K562 (cell line): ENCODE measurements around the gene ERC2. TPM values are rescaled to one million over a fixed set of nuclear protein-coding genes. Genes with fewer than 3 reads are reported as not detected.

ENCODE experiments used
- ATAC-seq: fragments of 200-7000 bp; cut with Tn5 transposase; 3 replicates; pipeline ENCODE4 v1.9.1; 2020; ENCODE audit warnings: moderate library complexity
- BruUV-seq: library from RNA; stranded (reverse); fragments of 400-500 nt; replicated peaks from 2 replicates; lab custom pipeline; 2021; lab: Mats Ljungman, UMichigan
- CTCF ChIA-PET: fragments of 300-600 bp; formaldehyde crosslinking; extraction: SDS; loops from one replicate; lab custom pipeline; 2021; ENCODE audit warnings: low intra/inter-chr PET ratio; lab: Yijun Ruan, JAX
- POLR2A ChIA-PET: fragments of 300-600, 350-650 bp; sonication (Branson Sonifier 250); formaldehyde crosslinking; extraction: SDS; loops from one replicate; lab custom pipeline; 2021; ENCODE audit warnings: antibody characterized with exemption, inconsistent platforms; lab: Yijun Ruan, JAX
- DNase-seq, 4 experiments: peaks; one replicate each; pipeline versions ENCODE4 v3.0.0 to v3.0.0-alpha.2; 2011 to 2018; ENCODE audit warnings: low spot score in 3 of 4, mixed read lengths in 3 of 4; ENCODE audit errors: extremely low read depth in 1 of 4
- FAIRE-seq: peaks from 2 replicates; lab custom pipeline; 2011; peaks lifted over from hg19 to GRCh38; lab: Jason Lieb, UNC
- H2AFZ ChIP-seq: 2 replicates; pipeline ENCODE4 v1.6.0; 2011; ENCODE audit warnings: low read depth, low read length, control low read depth, inconsistent platforms
- H3K27ac ChIP-seq: fragments of 200-600 bp; 3 replicates; pipeline ENCODE4 v1.8.0; 2011; ENCODE audit warnings: low read depth, mild to moderate bottlenecking, control low read depth, inconsistent platforms, low read length, moderate library complexity, mixed read lengths; ENCODE audit errors: extremely low read depth
- H3K27me3 ChIP-seq, 2 experiments: fragments of 300-600 bp in 1 of 2; 2 replicates in 1 of 2; 3 replicates in 1 of 2; pipeline versions ENCODE4 v1.6.0 to v1.8.0; 2011; ENCODE audit warnings: inconsistent platforms in 2 of 2, low read length in 2 of 2, mild to moderate bottlenecking in 1 of 2, mixed read lengths in 1 of 2, moderate library complexity in 1 of 2; ENCODE audit not compliant: control insufficient read depth in 2 of 2, insufficient read depth in 2 of 2
- H3K36me3 ChIP-seq: fragments of 300-600 bp; 3 replicates; pipeline ENCODE4 v1.8.0; 2011; ENCODE audit warnings: mild to moderate bottlenecking, low read length, inconsistent platforms; ENCODE audit not compliant: control insufficient read depth, insufficient read depth
- H3K4me1 ChIP-seq, 2 experiments: fragments of 200-600 bp in 1 of 2; replicated peaks in 1 of 2; 2 replicates in 1 of 2; 3 replicates in 1 of 2; pipeline versions ENCODE4 v1.5.1 to v1.8.0; 2011; ENCODE audit warnings: inconsistent platforms in 2 of 2, low read length in 2 of 2, mild to moderate bottlenecking in 1 of 2, mixed read lengths in 1 of 2, moderate library complexity in 1 of 2; ENCODE audit not compliant: control insufficient read depth in 2 of 2, insufficient read depth in 2 of 2
- H3K4me2 ChIP-seq: 2 replicates; pipeline ENCODE4 v1.6.1; 2011; ENCODE audit warnings: low read length, control low read depth, inconsistent platforms, mixed read lengths; ENCODE audit not compliant: insufficient read depth
- H3K4me3 ChIP-seq: fragments of 200-600 bp; sonication (generic), shearing (Covaris generic); 2 replicates; pipeline ENCODE4 v1.5.1; 2016; ENCODE audit warnings: control low read depth, inconsistent platforms
- H3K79me2 ChIP-seq: fragments of 200-600 bp; 3 replicates; pipeline ENCODE4 v1.8.0; 2011; ENCODE audit warnings: low read length, inconsistent platforms; ENCODE audit not compliant: control insufficient read depth, insufficient read depth
- H3K9ac ChIP-seq, 2 experiments: 2 replicates each; pipeline versions ENCODE4 v1.6.0 to v1.6.1; 2011; ENCODE audit warnings: low read depth in 2 of 2, low read length in 2 of 2, control low read depth in 1 of 2, inconsistent platforms in 1 of 2, mild to moderate bottlenecking in 1 of 2, mixed read lengths in 1 of 2; ENCODE audit not compliant: insufficient read depth in 1 of 2
- H3K9me1 ChIP-seq: one replicate; pipeline ENCODE4 v1.6.0; 2011; ENCODE audit warnings: inconsistent platforms, mild to moderate bottlenecking, low read length, moderate library complexity; ENCODE audit not compliant: control insufficient read depth, insufficient read depth
- H3K9me3 ChIP-seq: replicated peaks from 2 replicates; pipeline ENCODE4 v1.5.1; 2011; ENCODE audit warnings: low read depth, low read length, inconsistent platforms; ENCODE audit not compliant: control insufficient read depth, insufficient read depth
- H4K20me1 ChIP-seq: replicated peaks from 2 replicates; pipeline ENCODE4 v1.6.1; 2011; ENCODE audit warnings: low read length, inconsistent platforms, mixed read lengths; ENCODE audit not compliant: control insufficient read depth, insufficient read depth
- ETV1 ChIP-seq: fragments of 450-650 bp; conservative IDR thresholded peaks from 2 replicates; pipeline ENCODE4 v1.6.1; 2016; ENCODE audit warnings: missing genetic modification characterization, control low read depth, low read depth, missing compliant biosample characterization
- GATAD2B ChIP-seq: fragments of 450-650 bp; IDR thresholded peaks from 2 replicates; pipeline ENCODE4 v1.6.1; 2017; ENCODE audit warnings: mild to moderate bottlenecking, borderline replicate concordance
- HCFC1 ChIP-seq: IDR thresholded peaks from 2 replicates; pipeline ENCODE4 v1.6.1; 2012; ENCODE audit warnings: low read depth, low read length, improper control_type of control experiment
- HMG20A ChIP-seq: fragments of 450-650 bp; formaldehyde crosslinking; conservative IDR thresholded peaks from 2 replicates; pipeline ENCODE4 v1.4.0; 2020; ENCODE audit warnings: mild to moderate bottlenecking, mixed read lengths
- MLLT1 ChIP-seq, 2 experiments: fragments of 450-650 bp; IDR thresholded peaks; 2 replicates each; pipeline ENCODE4 v1.6.1; 2016
- MTA2 ChIP-seq: fragments of 450-650 bp; IDR thresholded peaks from 2 replicates; pipeline ENCODE4 v1.6.1; 2016; ENCODE audit warnings: low read depth
- SMAD4 ChIP-seq: fragments of 250-450 bp; sonication (Bioruptor Pico); conservative IDR thresholded peaks from 2 replicates; pipeline ENCODE4 v1.8.0; 2021; ENCODE audit warnings: inconsistent platforms, mild to moderate bottlenecking, moderate library complexity
- TCF7 ChIP-seq: sonication (generic); IDR thresholded peaks from 2 replicates; pipeline ENCODE4 v1.6.1; 2016; ENCODE audit warnings: antibody characterized with exemption, borderline replicate concordance
- ZKSCAN1 ChIP-seq: fragments of 150-350 bp; IDR thresholded peaks from 2 replicates; pipeline ENCODE4 v1.6.1; 2016; ENCODE audit warnings: low read depth, low read length
- ZNF444 ChIP-seq: fragments of 250-450 bp; sonication (Bioruptor Pico); IDR thresholded peaks from 2 replicates; pipeline ENCODE4 v1.4.0; 2020; ENCODE audit warnings: mild to moderate bottlenecking, moderate library complexity
- ZNF830 ChIP-seq: fragments of 250-450 bp; sonication (Bioruptor Pico); IDR thresholded peaks from 2 replicates; pipeline ENCODE4 v1.5.0; 2021; ENCODE audit warnings: mild to moderate bottlenecking
- WGBS: fragments of 100-300 bp; shearing (Covaris generic); methylation state at CpG from one replicate; pipeline ENCODE4 v1.1.6; 2016; ENCODE audit warnings: low coverage, mixed read lengths; ENCODE audit not compliant: insufficient coverage; ENCODE audit errors: missing lambda C conversion rate; 5-methylcytosine and 5-hydroxymethylcytosine counted together
- in situ Hi-C: fragments of 300-500 bp; cut with MboI; formaldehyde crosslinking; loops from 4 replicates; pipeline ENCODE4 v1.15.0; 2018; ENCODE audit warnings: inconsistent platforms, mixed read lengths
- intact Hi-C: fragments of 100-400 bp; cut with micrococcal nuclease; formaldehyde crosslinking; loops from 2 replicates; pipeline ENCODE4 v1.14.2; 2022
- polyA plus RNA-seq, 8 experiments: library from polyadenylated mRNA; depleted of rRNA in 4 of 8; stranded (reverse) in 5 of 8; unstranded in 3 of 8; fragments of >200 nt; fragmentation: Nextera tagmentation in 2 of 8; fragmentation: Illumina TruSeq in 1 of 8; extraction: Ambion mirVana in 2 of 8; extraction: Trizol in 1 of 8; gene quantifications; 2 replicates each; pipeline versions ENCODE4 v1.2.1 to v1.2.3, GENCODE V29; 2011 to 2014; ENCODE audit warnings: inconsistent platforms in 1 of 8, missing spikeins in 1 of 8
- total RNA-seq, 7 experiments: library from RNA; depleted of rRNA in 6 of 7; stranded (reverse); fragments of >200 nt in 6 of 7; fragmentation: Illumina TruSeq in 2 of 7; extraction: Trizol in 2 of 7; gene quantifications; 2 replicates each; pipeline versions ENCODE4 v1.2.1 to v1.2.3, GENCODE V29; 2011 to 2021; ENCODE audit warnings: low replicate concordance in 1 of 7
- TF ChIP-seq, protein P1 (sequence below), 2 experiments: fragments of 450-650 bp in 1 of 2; sonication (generic) in 1 of 2; formaldehyde crosslinking in 1 of 2; IDR thresholded peaks; 2 replicates each; pipeline versions ENCODE4 v1.7.1 to v1.9.0; 2016 to 2022; ENCODE audit warnings: inconsistent platforms in 1 of 2, mild to moderate bottlenecking in 1 of 2, missing genetic modification reagents in 1 of 2
- TF ChIP-seq, protein P2 (sequence below): fragments of 450-650 bp; IDR thresholded peaks from 2 replicates; pipeline ENCODE4 v1.6.1; 2016; ENCODE audit warnings: low read depth, mild to moderate bottlenecking, moderate library complexity

The ERC2 gene
- total and polyA plus RNA-seq, 9 of the 15 experiments (the other 6 are each of a cell fraction or from before 2014, with no cell fraction given), result 0.04 to 0.18 (median 0.07) TPM; not detected in 2

- DNase-seq (no peak), FAIRE-seq (no peak), ATAC-seq (no peak)
- Histone ChIP-seq H3K4me3 (no peak overlapping the region), H3K9me3 (no peaks in the 10 kb centered on the region), H3K27me3 (no peaks in the 10 kb centered on the region), H2AFZ (no peak overlapping the region), H3K9ac (no peak overlapping the region), H4K20me1 (no peaks in the 10 kb centered on the region), H3K36me3 (no peaks in the 10 kb centered on the region), H3K4me2 (no peak overlapping the region), H3K9me1 (no peaks in the 10 kb centered on the region), H3K4me1 (no peaks in the 10 kb centered on the region), H3K27ac (no peak overlapping the region), H3K79me2 (no peaks in the 10 kb centered on the region)
- in situ Hi-C loops, result no loop called here
- WGBS, result 0% methylated on average over 2 of the region's 2 CpGs
- POLR2A ChIA-PET, result no interaction called here
- CTCF ChIA-PET, result no interaction called here
- BruUV-seq, result no TSS peak
- intact Hi-C loops, result no loop called here
- TF ChIP-seq ZKSCAN1 (no peak), MTA2 (no peak), GATAD2B (no peak), MLLT1 (IDR thresholded peaks at IDR 0.05) (no peak), HCFC1 (no peak), ETV1 (no peak), ZNF444 (no peak), ZNF830 (CRISPR knock-in tag) (no peak), TCF7 (no peak), HMG20A (no peak), SMAD4 (CRISPR knock-in tag) (no peak)
- TF ChIP-seq, protein P1, sequence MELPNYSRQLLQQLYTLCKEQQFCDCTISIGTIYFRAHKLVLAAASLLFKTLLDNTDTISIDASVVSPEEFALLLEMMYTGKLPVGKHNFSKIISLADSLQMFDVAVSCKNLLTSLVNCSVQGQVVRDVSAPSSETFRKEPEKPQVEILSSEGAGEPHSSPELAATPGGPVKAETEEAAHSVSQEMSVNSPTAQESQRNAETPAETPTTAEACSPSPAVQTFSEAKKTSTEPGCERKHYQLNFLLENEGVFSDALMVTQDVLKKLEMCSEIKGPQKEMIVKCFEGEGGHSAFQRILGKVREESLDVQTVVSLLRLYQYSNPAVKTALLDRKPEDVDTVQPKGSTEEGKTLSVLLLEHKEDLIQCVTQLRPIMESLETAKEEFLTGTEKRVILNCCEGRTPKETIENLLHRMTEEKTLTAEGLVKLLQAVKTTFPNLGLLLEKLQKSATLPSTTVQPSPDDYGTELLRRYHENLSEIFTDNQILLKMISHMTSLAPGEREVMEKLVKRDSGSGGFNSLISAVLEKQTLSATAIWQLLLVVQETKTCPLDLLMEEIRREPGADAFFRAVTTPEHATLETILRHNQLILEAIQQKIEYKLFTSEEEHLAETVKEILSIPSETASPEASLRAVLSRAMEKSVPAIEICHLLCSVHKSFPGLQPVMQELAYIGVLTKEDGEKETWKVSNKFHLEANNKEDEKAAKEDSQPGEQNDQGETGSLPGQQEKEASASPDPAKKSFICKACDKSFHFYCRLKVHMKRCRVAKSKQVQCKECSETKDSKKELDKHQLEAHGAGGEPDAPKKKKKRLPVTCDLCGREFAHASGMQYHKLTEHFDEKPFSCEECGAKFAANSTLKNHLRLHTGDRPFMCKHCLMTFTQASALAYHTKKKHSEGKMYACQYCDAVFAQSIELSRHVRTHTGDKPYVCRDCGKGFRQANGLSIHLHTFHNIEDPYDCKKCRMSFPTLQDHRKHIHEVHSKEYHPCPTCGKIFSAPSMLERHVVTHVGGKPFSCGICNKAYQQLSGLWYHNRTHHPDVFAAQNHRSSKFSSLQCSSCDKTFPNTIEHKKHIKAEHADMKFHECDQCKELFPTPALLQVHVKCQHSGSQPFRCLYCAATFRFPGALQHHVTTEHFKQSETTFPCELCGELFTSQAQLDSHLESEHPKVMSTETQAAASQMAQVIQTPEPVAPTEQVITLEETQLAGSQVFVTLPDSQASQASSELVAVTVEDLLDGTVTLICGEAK (IDR thresholded peaks at IDR 0.05), result no peak
- TF ChIP-seq, protein P1 (CRISPR knock-in tag; IDR thresholded peaks at IDR 0.05), result no peak
- TF ChIP-seq, protein P2, sequence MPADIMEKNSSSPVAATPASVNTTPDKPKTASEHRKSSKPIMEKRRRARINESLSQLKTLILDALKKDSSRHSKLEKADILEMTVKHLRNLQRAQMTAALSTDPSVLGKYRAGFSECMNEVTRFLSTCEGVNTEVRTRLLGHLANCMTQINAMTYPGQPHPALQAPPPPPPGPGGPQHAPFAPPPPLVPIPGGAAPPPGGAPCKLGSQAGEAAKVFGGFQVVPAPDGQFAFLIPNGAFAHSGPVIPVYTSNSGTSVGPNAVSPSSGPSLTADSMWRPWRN, result no peak
These were observed 322.9 kb downstream of the ERC2 start for GRCh38 chr3:56145410-56145809.
